Measurements from ENCODE around the gene FNDC10.

GRCh38 chr1:1619917-1620361 is 20.0 kb upstream of the FNDC10 start:
- peak; percentile 59 for TF ChIP-seq CTCF (IDR thresholded peaks at IDR 0.05; ENCODE audit: low read length)
- no peak for TF ChIP-seq EZH2 (IDR thresholded peaks at IDR 0.05; ENCODE audit: borderline replicate concordance, low read length)

All from OCI-LY1 (cell line).